Measurements from ENCODE around the gene DDX52.

- TF ChIP-seq CTCF (IDR thresholded peaks at IDR 0.05; ENCODE audit: low read depth, low read length) (peak; percentile 56), EZH2phosphoT487 (IDR thresholded peaks at IDR 0.05; ENCODE audit: low read depth) (no peak)
Measured at GRCh38 chr17:37570527-37571093, 72.6 kb downstream of the DDX52 start.

Measured in OCI-LY3 (cell line).